HG03342 (cell line): ENCODE results near the gene DICER1.

Experiments used
- ATAC-seq: cut with Tn5 transposase; IDR thresholded peaks from one replicate; pipeline ENCODE4 v1.9.1; 2021; ENCODE audit warnings: mild to moderate bottlenecking, moderate library complexity; ENCODE audit not compliant: unreplicated experiment

DICER1 gene

GRCh38 chr14:95043314-95043713 is 114.0 kb downstream of the DICER1 start:
- ATAC-seq = no peak

GRCh38 chr14:95041477-95042020 is 115.8 kb downstream of the DICER1 start:
- ATAC-seq = no peak

- no peak for ATAC-seq
These were observed 116.4 kb downstream of the DICER1 start for GRCh38 chr14:95040708-95041476.

- ATAC-seq = no peak
These were observed 117.4 kb downstream of the DICER1 start for GRCh38 chr14:95039993-95040348.

GRCh38 chr14:95039259-95039992 is 117.9 kb downstream of the DICER1 start:
- no peak for ATAC-seq

- ATAC-seq = no peak
These were observed 118.6 kb downstream of the DICER1 start for GRCh38 chr14:95038521-95039250.

GRCh38 chr14:95037273-95037672 is 120.1 kb downstream of the DICER1 start:
- ATAC-seq = no peak
